ENCODE data around the gene ZBTB25.

- TF ChIP-seq CTCF (IDR thresholded peaks at IDR 0.05) (no peak), POLR2A (IDR thresholded peaks at IDR 0.05) (no peak)
These were observed 59.5 kb downstream of the ZBTB25 start for GRCh38 chr14:64444140-64444539.
